ENCODE measurements around the gene TCF19. TPM values are rescaled to one million over a fixed set of nuclear protein-coding genes. Genes with fewer than 3 reads are reported as not detected.

The TCF19 gene
- total and polyA plus RNA-seq, 2 experiments from 2014 or later = 3.7 to 7.3 TPM

DNA sequence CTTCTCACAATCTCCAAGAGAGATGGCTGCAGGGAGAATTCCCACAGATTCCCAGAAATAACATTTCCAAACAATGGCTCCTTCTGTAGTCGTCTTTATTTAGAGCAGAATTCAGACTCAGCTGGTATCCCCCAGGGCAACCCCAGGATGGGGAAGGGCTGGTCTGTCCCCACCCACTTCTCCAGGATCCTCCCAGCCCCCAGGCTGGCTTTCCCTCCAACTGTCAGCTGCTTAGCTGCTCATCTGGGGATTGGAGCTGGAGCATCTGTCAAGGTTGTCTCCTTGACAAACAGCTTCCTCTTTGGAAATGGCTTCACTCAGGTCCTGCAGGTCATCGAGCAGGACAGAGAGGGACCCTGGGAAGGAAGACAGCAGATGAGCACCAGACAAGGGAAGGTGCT, 16.0 kb upstream of the TCF19 start:
- no peaks in the 10 kb centered on the region for H3K4me1 ChIP-seq (ENCODE audit: low read depth)
- TF ChIP-seq, protein P1, sequence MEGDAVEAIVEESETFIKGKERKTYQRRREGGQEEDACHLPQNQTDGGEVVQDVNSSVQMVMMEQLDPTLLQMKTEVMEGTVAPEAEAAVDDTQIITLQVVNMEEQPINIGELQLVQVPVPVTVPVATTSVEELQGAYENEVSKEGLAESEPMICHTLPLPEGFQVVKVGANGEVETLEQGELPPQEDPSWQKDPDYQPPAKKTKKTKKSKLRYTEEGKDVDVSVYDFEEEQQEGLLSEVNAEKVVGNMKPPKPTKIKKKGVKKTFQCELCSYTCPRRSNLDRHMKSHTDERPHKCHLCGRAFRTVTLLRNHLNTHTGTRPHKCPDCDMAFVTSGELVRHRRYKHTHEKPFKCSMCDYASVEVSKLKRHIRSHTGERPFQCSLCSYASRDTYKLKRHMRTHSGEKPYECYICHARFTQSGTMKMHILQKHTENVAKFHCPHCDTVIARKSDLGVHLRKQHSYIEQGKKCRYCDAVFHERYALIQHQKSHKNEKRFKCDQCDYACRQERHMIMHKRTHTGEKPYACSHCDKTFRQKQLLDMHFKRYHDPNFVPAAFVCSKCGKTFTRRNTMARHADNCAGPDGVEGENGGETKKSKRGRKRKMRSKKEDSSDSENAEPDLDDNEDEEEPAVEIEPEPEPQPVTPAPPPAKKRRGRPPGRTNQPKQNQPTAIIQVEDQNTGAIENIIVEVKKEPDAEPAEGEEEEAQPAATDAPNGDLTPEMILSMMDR (IDR thresholded peaks at IDR 0.05; ENCODE audit: low read depth, low read length) = no peak
- no peaks in the 10 kb centered on the region for H3K36me3 ChIP-seq
- H3K9me3 ChIP-seq (ENCODE audit: low read depth) = no peaks in the 10 kb centered on the region
- H3K27me3 ChIP-seq = no peaks in the 10 kb centered on the region
- H3K27ac ChIP-seq = no peak overlapping the region
- DNase-seq (ENCODE audit: low read depth in 1 of 2, low spot score in 1 of 2) = no peak
- H3K4me3 ChIP-seq = no peak overlapping the region

- no peaks in the 10 kb centered on the region for H3K4me1 ChIP-seq (ENCODE audit: low read depth)
- peak; percentile 38 to 91 for DNase-seq (ENCODE audit: low read depth in 1 of 2, low spot score in 1 of 2)
- TF ChIP-seq, protein P1 (IDR thresholded peaks at IDR 0.05; ENCODE audit: low read depth, low read length) = no peak
- no peaks in the 10 kb centered on the region for H3K9me3 ChIP-seq (ENCODE audit: low read depth)
- H3K27ac ChIP-seq = no peak overlapping the region
- H3K27me3 ChIP-seq = no peaks in the 10 kb centered on the region
- no peak overlapping the region for H3K4me3 ChIP-seq
- no peaks in the 10 kb centered on the region for H3K36me3 ChIP-seq
These were observed 15.2 kb upstream of the TCF19 start for GRCh38 chr6:31143148-31143547.

- no peaks in the 10 kb centered on the region for H3K27me3 ChIP-seq
- H3K9me3 ChIP-seq (ENCODE audit: low read depth) = no peaks in the 10 kb centered on the region
- H3K4me3 ChIP-seq = no peak overlapping the region
- TF ChIP-seq, protein P1 (IDR thresholded peaks at IDR 0.05; ENCODE audit: low read depth, low read length) = no peak
- no peak for DNase-seq (ENCODE audit: low read depth in 1 of 2, low spot score in 1 of 2)
- no peaks in the 10 kb centered on the region for H3K4me1 ChIP-seq (ENCODE audit: low read depth)
- H3K36me3 ChIP-seq = no peaks in the 10 kb centered on the region
- no peak overlapping the region for H3K27ac ChIP-seq
These were observed 14.0 kb upstream of the TCF19 start for GRCh38 chr6:31144296-31144969.

DNA sequence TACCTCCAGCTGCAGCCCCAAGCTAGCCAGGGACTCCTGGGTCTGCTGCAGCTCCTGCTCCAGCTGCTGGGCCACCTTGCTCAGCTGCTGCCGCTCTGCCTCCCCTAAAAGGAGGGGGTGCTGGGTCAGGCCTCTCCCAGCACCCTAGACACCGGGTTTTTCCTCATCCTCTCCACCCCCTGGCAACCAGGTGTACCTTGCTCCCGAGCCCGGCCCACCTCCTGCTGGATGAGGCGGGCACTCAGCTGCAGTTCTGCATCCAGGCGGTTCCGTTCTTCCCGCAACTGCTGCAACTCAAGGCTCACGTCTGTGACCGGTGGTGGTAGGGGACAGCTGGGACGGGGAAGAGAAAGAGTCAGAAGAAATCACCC, 13.4 kb upstream of the TCF19 start:
- TF ChIP-seq, protein P1 (IDR thresholded peaks at IDR 0.05; ENCODE audit: low read depth, low read length) = no peak
- Histone ChIP-seq H3K9me3 (ENCODE audit: low read depth) (no peaks in the 10 kb centered on the region), H3K27ac (no peak overlapping the region), H3K36me3 (no peaks in the 10 kb centered on the region), H3K27me3 (no peaks in the 10 kb centered on the region), H3K4me1 (ENCODE audit: low read depth) (no peaks in the 10 kb centered on the region), H3K4me3 (no peak overlapping the region)
- DNase-seq (ENCODE audit: low read depth in 1 of 2, low spot score in 1 of 2) = no peak

GRCh38 chr6:31145386-31145785, 13.0 kb upstream of the TCF19 start:
- Histone ChIP-seq H3K36me3 (no peaks in the 10 kb centered on the region), H3K27me3 (no peaks in the 10 kb centered on the region), H3K9me3 (ENCODE audit: low read depth) (no peaks in the 10 kb centered on the region), H3K4me1 (ENCODE audit: low read depth) (no peaks in the 10 kb centered on the region), H3K4me3 (no peak overlapping the region), H3K27ac (no peak overlapping the region)
- TF ChIP-seq, protein P1 (IDR thresholded peaks at IDR 0.05; ENCODE audit: low read depth, low read length) = no peak
- no peak for DNase-seq (ENCODE audit: low read depth in 1 of 2, low spot score in 1 of 2)

All from cardiac muscle cell (in vitro differentiated cells and primary cell).